Right lobe of liver (tissue), 4 donors: ENCODE results near the gene ATPAF1.

Experiments
- CTCF ChIP-seq, 4 donors: fragments of 200-600 bp in 3 of 4; fragments of 450-650 bp in 1 of 4; IDR thresholded peaks; one replicate each; pipeline versions ENCODE4 v1.5.1 to v1.8.0; 2016 to 2022; ENCODE audit warnings: antibody characterized with exemption in 4 of 4, mild to moderate bottlenecking in 2 of 4
- POLR2A ChIP-seq: fragments of 450-650 bp; IDR thresholded peaks from one replicate; pipeline ENCODE4 v1.6.1; 2017; ENCODE audit warnings: antibody characterized with exemption, mild to moderate bottlenecking
- donor health status: DM: no; HTN: no; CAD: no.
- donor health status: DM: no; HTN: no; CAD: no.
- donor health status: DM: no; HTN: yes; CAD: no.

GRCh38 chr1:46615088-46615487 is 53.1 kb downstream of the ATPAF1 start:
- TF ChIP-seq CTCF (IDR thresholded peaks at IDR 0.05) = no peak
- no peak for TF ChIP-seq POLR2A
